ENCODE measurements around the gene CPLX1. TPM values are rescaled to one million over a fixed set of nuclear protein-coding genes. Genes with fewer than 3 reads are reported as not detected.

The CPLX1 gene
- total RNA-seq, 1 donor = not detected

- no peak overlapping the region for H3K4me3 ChIP-seq (ENCODE audit: low read depth, low read length)
- TF ChIP-seq CTCF (IDR thresholded peaks at IDR 0.05; ENCODE audit: insufficient read depth, low read depth, low read length) = no peak
- no peak for DNase-seq (ENCODE audit: low read depth)
Measured at GRCh38 chr4:844752-845232, 18.9 kb upstream of the CPLX1 start.

- no peak for DNase-seq (ENCODE audit: low read depth)
- TF ChIP-seq CTCF (IDR thresholded peaks at IDR 0.05; ENCODE audit: insufficient read depth, low read depth, low read length) = no peak
- no peak overlapping the region for H3K4me3 ChIP-seq (ENCODE audit: low read depth, low read length)
Measured at GRCh38 chr4:839675-840443, 13.9 kb upstream of the CPLX1 start.

GRCh38 chr4:837772-838171, 11.8 kb upstream of the CPLX1 start:
- no peak for TF ChIP-seq CTCF (IDR thresholded peaks at IDR 0.05; ENCODE audit: insufficient read depth, low read depth, low read length)
- no peak overlapping the region for H3K4me3 ChIP-seq (ENCODE audit: low read depth, low read length)
- DNase-seq (ENCODE audit: low read depth) = no peak

GRCh38 chr4:836750-837301, 10.9 kb upstream of the CPLX1 start:
- no peak for DNase-seq (ENCODE audit: low read depth)
- no peak overlapping the region for H3K4me3 ChIP-seq (ENCODE audit: low read depth, low read length)
- no peak for TF ChIP-seq CTCF (IDR thresholded peaks at IDR 0.05; ENCODE audit: insufficient read depth, low read depth, low read length)

- no peak overlapping the region for H3K4me3 ChIP-seq (ENCODE audit: low read depth, low read length)
- no peak for TF ChIP-seq CTCF (IDR thresholded peaks at IDR 0.05; ENCODE audit: insufficient read depth, low read depth, low read length)
- no peak for DNase-seq (ENCODE audit: low read depth)
Measured at GRCh38 chr4:836003-836511, 10.1 kb upstream of the CPLX1 start.

GRCh38 chr4:835148-836002, 9.4 kb upstream of the CPLX1 start:
- no peak for DNase-seq (ENCODE audit: low read depth)
- H3K4me3 ChIP-seq (ENCODE audit: low read depth, low read length) = no peak overlapping the region

More at GRCh38 chr4:835148-836002, 9.4 kb upstream of the CPLX1 start:
- no peak for TF ChIP-seq CTCF (IDR thresholded peaks at IDR 0.05; ENCODE audit: insufficient read depth, low read depth, low read length)
